ENCODE measurements around the gene TMEM88. TPM values are rescaled to one million over a fixed set of nuclear protein-coding genes. Genes with fewer than 3 reads are reported as not detected.

The TMEM88 gene
- total and polyA plus RNA-seq, 8 donors, result 5.7 to 25.5 (median 14.7) TPM

DNA sequence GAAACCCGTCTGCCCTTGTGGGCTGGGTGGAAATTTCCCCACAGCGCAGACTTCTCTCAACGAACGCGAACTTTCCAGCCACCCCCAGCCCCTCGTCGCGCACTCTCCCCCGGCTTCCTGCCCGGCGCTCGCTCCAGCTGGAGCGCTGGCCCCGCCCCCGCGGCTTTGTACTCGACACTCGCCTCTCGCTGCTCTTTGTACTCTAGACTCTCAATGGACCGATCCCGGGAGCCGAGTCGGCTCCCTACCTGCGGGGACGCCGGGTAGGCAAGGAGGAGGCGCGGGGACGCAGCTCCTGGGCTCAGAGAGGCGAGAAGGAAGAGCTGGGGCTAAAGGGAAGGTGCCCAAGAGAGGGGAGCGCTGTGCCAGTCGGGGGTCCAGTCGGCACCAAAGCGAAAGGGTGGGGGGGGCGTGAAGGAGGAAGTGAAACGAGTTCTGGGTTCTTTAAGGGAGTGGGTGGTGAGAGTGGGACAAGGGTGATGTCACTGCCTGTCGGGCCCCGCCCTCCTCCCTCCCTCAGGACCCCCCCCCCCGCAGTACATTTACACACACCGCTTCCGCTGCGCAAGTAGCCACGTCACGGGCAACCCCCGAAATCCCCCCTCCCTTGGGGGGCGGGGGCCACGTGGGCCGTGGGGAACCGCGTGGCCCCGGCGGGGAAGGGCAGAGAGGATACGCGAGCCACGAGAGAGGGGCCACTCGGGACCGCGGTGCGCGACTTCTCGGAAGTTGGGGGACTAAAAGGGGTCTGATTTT is 11.2 kb upstream of the TMEM88 start:
- H3K27ac ChIP-seq, result peak overlapping the region; percentile 99 to 100
- peak overlapping the region; percentile 63 to 82 for H3K4me3 ChIP-seq
- H3K27me3 ChIP-seq, result no peaks in the 10 kb centered on the region
- no peaks in the 10 kb centered on the region for H3K9me3 ChIP-seq
- DNase-seq (peak; percentile 81 to 95 (median 88)), ATAC-seq (peak; percentile 55)
- TF ChIP-seq CTCF (IDR thresholded peaks at IDR 0.05), result no peak
- peaks cover 23 to 52% of the 10 kb centered on the region in 2 donors for H3K4me1 ChIP-seq
- H3K36me3 ChIP-seq, result peaks cover 0 to 37% of the 10 kb centered on the region in 2 donors
- intact Hi-C loops (cut with DNase I), result no loop called here

DNA sequence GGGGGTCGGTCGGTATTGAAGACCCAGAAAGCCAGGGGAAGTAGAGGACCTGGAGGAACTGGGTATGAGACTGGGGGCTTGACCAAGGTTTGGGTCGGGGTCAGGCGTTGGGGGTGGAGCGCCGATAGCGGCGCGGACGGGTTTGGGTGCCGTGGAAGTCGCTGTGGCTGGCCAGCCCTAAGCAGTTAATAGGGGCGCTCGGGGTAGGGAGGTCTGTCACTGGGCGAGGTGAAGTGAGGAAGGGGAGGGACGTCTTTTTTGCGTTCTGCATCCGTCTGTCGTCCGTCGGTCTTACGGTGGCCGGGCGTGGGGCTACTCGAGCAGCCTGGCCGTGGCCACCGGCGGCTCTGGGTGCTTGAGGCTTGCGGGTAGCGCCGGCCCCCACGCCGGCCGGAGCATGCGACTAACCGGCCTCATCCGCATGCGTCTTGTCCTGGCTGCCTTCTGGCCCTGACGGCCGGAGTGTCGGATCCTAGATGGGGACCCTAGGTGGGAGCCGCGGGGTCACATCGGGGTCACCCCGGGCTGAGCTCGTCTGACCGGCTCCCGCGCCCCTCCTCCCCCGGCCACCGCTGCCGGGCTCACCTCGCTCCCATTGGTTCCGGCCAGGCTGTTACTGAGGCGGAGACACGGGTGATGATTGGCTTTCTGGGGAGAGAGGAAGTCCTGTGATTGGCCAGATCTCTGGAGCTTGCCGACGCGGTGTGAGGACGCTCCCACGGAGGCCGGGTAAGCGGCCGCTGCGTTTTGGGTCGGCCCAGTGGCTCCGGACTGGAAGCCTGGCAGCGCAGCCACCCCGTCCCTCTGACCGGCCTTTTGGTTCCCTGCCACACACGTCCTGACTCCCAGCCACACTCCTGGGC is 10.3 kb upstream of the TMEM88 start:
- ATAC-seq (peak; percentile 64), DNase-seq (peak; percentile 83 to 95 (median 93))
- peak overlapping the region; percentile 99 to 100 for H3K27ac ChIP-seq
- intact Hi-C loops (cut with DNase I), result no loop called here
- H3K27me3 ChIP-seq, result no peaks in the 10 kb centered on the region
- H3K4me3 ChIP-seq, result peak overlapping the region; percentile 63 to 82
- TF ChIP-seq CTCF (IDR thresholded peaks at IDR 0.05), result no peak
- peaks cover 0 to 45% of the 10 kb centered on the region in 2 donors for H3K36me3 ChIP-seq
- peaks cover 15 to 48% of the 10 kb centered on the region in 2 donors for H3K4me1 ChIP-seq
- H3K9me3 ChIP-seq, result no peaks in the 10 kb centered on the region

- Histone ChIP-seq H3K36me3 (peaks cover 0 to 55% of the 10 kb centered on the region in 2 donors), H3K27ac (peak overlapping the region; percentile 99 to 100), H3K27me3 (no peaks in the 10 kb centered on the region), H3K9me3 (no peaks in the 10 kb centered on the region), H3K4me1 (peaks cover 12 to 47% of the 10 kb centered on the region in 2 donors), H3K4me3 (peak overlapping the region; percentile 63 to 82)
- no peak for DNase-seq
- no peak for ATAC-seq
- TF ChIP-seq CTCF (IDR thresholded peaks at IDR 0.05), result no peak
- intact Hi-C loops (cut with DNase I), result no loop called here
These were observed 9.4 kb upstream of the TMEM88 start for GRCh38 chr17:7845359-7846062.

DNA sequence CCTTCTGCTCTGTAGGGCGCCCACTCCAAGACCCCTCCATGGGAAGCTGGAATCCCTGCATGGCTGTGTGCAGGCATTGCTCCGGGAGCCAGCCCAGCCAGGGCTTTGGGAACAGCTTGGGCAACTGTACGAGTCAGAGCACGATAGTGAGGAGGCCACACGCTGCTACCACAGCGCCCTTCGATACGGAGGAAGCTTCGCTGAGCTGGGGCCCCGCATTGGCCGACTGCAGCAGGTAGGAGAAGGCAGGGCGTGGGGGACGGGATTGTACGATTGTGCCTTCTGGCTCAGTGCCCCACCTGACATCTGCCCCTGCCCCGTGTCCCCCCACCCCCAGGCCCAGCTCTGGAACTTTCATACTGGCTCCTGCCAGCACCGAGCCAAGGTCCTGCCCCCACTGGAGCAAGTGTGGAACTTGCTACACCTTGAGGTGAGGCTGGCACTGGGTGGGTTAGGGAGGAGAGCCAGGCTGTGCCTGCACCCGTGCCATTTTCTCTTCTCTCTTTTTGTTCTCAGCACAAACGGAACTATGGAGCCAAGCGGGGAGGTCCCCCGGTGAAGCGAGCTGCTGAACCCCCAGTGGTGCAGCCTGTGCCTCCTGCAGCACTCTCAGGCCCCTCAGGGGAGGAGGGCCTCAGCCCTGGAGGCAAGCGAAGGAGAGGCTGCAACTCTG is 8.7 kb upstream of the TMEM88 start:
- TF ChIP-seq CTCF (IDR thresholded peaks at IDR 0.05), result no peak
- no peaks in the 10 kb centered on the region for H3K9me3 ChIP-seq
- H3K36me3 ChIP-seq, result peaks cover 0 to 62% of the 10 kb centered on the region in 2 donors
- H3K27ac ChIP-seq, result no peak overlapping the region
- ATAC-seq, result no peak
- intact Hi-C loops (cut with DNase I), result no loop called here
- peaks cover 7 to 47% of the 10 kb centered on the region in 2 donors for H3K4me1 ChIP-seq
- H3K4me3 ChIP-seq, result peak overlapping the region in 1 of 2 donors; percentile 82
- H3K27me3 ChIP-seq, result no peaks in the 10 kb centered on the region
- DNase-seq, result no peak

Data from left lung (tissue), 10 donors.